BJ (cell line): ENCODE results near the gene RPGR. TPM values are rescaled to one million over a fixed set of nuclear protein-coding genes. Genes with fewer than 3 reads are reported as not detected.

Source experiments
- CTCF ChIA-PET: fragments of 350-600 bp; formaldehyde crosslinking; extraction: SDS; loops from one replicate; lab custom pipeline; 2021; ENCODE audit warnings: antibody characterized with exemption, inconsistent platforms; lab: Yijun Ruan, JAX
- POLR2A ChIA-PET: fragments of 300-600 bp; sonication (Branson Sonifier 250); formaldehyde crosslinking; extraction: SDS; loops from one replicate; lab custom pipeline; 2021; ENCODE audit warnings: antibody characterized with exemption; lab: Charles Lee
- DNase-seq: peaks from one replicate; pipeline ENCODE4 v3.0.0-alpha.2; 2011; ENCODE audit warnings: low read depth
- H3K27me3 ChIP-seq: 2 replicates; pipeline ENCODE4 v1.6.0; 2011; ENCODE audit warnings: low read length; ENCODE audit not compliant: control insufficient read depth, insufficient read depth
- H3K36me3 ChIP-seq: 2 replicates; pipeline ENCODE4 v1.5.1; 2011; ENCODE audit warnings: low read length; ENCODE audit not compliant: control insufficient read depth, insufficient read depth
- H3K4me3 ChIP-seq: 2 replicates; pipeline ENCODE4 v1.5.1; 2011; ENCODE audit warnings: low read depth, mild to moderate bottlenecking, control low read depth, low read length
- CTCF ChIP-seq: IDR thresholded peaks from 2 replicates; pipeline ENCODE4 v1.5.1; 2011; ENCODE audit warnings: low read depth, mild to moderate bottlenecking, control low read depth, inconsistent platforms, low read length, moderate library complexity; ENCODE audit not compliant: insufficient read depth
- polyA plus RNA-seq: library from polyadenylated mRNA; depleted of rRNA; stranded (reverse); fragments of >200 nt; gene quantifications from 2 replicates; pipeline ENCODE4 v1.2.3, GENCODE V29; 2011

The RPGR gene
- polyA plus RNA-seq, 1 experiment: 0.93 TPM

- DNase-seq: no peak
- ChIA-PET CTCF (no interaction called here), POLR2A (no interaction called here)
- no peak overlapping the region for H3K4me3 ChIP-seq
- no peaks in the 10 kb centered on the region for H3K27me3 ChIP-seq
- no peak for TF ChIP-seq CTCF
- H3K36me3 ChIP-seq: no peaks in the 10 kb centered on the region
Measured at GRCh38 chrX:38313190-38313589, 14.1 kb downstream of the RPGR start.

GRCh38 chrX:38312436-38312835, 14.9 kb downstream of the RPGR start:
- ChIA-PET POLR2A (no interaction called here), CTCF (interaction anchor here (0.7 to 1.2 kb wide), 3 partner anchors 9 to 92 kb away, joined by 3 to 4 read pairs (median 3); partner anchors contain the start of genes RPGR and SRPX)
- no peak overlapping the region for H3K4me3 ChIP-seq
- no peaks in the 10 kb centered on the region for H3K27me3 ChIP-seq
- no peak for TF ChIP-seq CTCF
- DNase-seq: peak; percentile 37
- H3K36me3 ChIP-seq: no peaks in the 10 kb centered on the region

- CTCF ChIA-PET: interaction anchor here (0.7 to 1.2 kb wide), 2 partner anchors 10 to 15 kb away, joined by 3 to 4 read pairs; partner anchors contain the start of gene RPGR
- no peak for DNase-seq
- Histone ChIP-seq H3K4me3 (no peak overlapping the region), H3K27me3 (no peaks in the 10 kb centered on the region), H3K36me3 (no peaks in the 10 kb centered on the region)
- POLR2A ChIA-PET: no interaction called here
- no peak for TF ChIP-seq CTCF
Measured at GRCh38 chrX:38311743-38312142, 15.6 kb downstream of the RPGR start.

- ChIA-PET POLR2A (no interaction called here), CTCF (interaction anchor here (1.2 to 1.5 kb wide), 2 partner anchors 21 to 114 kb away, joined by 3 read pairs; partner anchors contain the start of gene RPGR)
- Histone ChIP-seq H3K27me3 (no peaks in the 10 kb centered on the region), H3K4me3 (no peak overlapping the region), H3K36me3 (no peaks in the 10 kb centered on the region)
- DNase-seq: no peak
- no peak for TF ChIP-seq CTCF
Measured at GRCh38 chrX:38305971-38306370, 21.3 kb downstream of the RPGR start.

GRCh38 chrX:38304010-38304409, 23.3 kb downstream of the RPGR start:
- H3K27me3 ChIP-seq: no peaks in the 10 kb centered on the region
- TF ChIP-seq CTCF: peak; percentile 35; the same call in 1 of the 2 replicates
- DNase-seq: no peak
- ChIA-PET POLR2A (no interaction called here), CTCF (interaction anchor here (1.2 to 1.4 kb wide), 3 partner anchors 10 to 84 kb away, joined by 3 to 4 read pairs (median 3); no protein-coding TSS in a partner anchor)
- H3K36me3 ChIP-seq: no peaks in the 10 kb centered on the region
- H3K4me3 ChIP-seq: no peak overlapping the region
